Measurements from ENCODE around the gene NAA20.

Gene NAA20

GRCh38 chr20:20079102-20079784 lies 62.1 kb downstream of the NAA20 start:
- no peak for DNase-seq
